Measurements from ENCODE around the gene ATP8A2.

Gene ATP8A2

DNA sequence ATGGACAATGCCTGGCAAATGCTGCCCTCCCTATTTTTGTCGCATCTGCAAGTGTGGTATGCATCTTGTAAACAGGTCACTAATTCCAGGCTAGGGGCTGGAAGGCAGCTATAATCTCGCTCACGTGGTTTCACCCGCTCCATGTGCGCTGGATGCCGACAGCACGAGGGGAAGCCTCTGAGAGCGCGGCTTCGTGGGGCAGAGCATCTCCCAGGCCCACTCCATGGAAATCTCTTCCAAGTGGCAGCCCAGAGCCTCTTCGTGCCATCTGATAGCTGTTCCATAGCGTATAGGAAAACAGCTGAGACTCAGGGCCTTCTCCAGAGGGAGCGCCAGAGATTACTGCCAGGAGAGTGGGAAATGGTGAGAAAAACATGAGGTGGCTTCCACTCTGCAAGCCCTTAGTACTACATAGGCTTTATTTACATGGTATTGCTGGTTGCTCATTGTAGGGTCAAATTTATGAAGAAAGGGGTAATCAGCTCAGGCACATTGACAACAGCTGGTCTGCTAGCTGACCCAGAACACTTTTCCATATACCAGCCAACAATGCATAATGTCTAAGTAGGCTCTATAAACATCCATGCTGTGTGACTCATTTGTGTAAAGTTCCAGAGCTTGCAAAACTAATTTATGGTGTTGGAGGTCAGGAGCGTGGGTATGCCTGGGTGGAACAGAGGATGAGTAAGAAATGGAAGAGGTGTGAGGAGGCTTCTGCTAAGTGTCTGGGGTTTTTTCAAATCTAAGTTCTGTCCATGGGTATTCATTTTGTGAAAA is 514.9 kb downstream of the ATP8A2 start:
- peak; percentile 44 for DNase-seq (ENCODE audit: low read depth)

GRCh38 chr13:25887962-25888655 is 516.3 kb downstream of the ATP8A2 start:
- no peak for DNase-seq (ENCODE audit: low read depth)

DNA sequence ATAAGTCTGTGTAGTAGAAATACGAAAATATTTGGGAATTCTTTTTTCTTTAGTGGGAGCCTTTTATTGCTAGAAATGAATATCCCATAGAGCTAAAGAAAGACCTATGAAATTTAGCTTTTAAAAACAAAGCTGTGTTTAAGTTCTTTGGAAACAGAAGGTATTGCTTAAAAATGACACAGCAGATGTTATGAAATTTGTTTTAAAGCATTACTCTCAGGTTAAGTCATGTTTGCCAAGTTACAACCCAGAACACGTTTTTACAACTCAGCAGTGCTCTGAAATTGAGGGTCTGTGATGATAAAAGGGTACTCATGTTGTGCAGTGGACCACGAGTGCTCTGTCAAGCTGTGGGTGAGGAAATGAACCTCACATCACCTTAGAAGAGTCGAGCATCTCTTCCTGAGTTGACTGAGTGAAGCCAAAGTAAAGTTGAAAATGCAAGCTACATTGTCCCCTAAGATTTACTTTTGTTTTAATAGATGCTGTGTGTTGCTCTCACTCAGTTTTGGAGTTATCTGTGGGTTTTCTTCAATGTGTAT is 519.0 kb downstream of the ATP8A2 start:
- no peak for DNase-seq (ENCODE audit: low read depth)

GRCh38 chr13:25898991-25899390 is 527.2 kb downstream of the ATP8A2 start:
- DNase-seq (ENCODE audit: low read depth): no peak

- no peak for DNase-seq (ENCODE audit: low read depth)
Observed at GRCh38 chr13:25899464-25899863, 527.7 kb downstream of the ATP8A2 start.

DNA sequence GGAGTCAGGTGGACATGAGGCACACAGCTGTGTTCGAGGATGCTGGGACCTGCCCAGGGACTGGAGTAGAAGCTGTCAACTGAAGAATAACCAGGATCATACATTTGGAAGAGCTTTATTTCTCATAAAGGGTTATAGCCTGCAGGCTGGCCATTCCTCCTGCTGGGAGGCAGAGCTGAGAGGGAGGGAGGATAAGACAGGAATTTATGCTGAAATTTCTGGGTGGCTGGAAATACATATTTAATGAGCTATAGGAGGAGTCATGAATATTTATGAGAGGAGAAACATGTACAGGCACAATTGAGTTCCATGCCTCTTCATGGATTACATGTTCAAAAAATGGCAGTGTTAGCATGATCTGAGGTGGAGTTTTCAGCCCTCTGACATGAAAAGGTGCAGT is 528.2 kb downstream of the ATP8A2 start:
- no peak for DNase-seq (ENCODE audit: low read depth)

- DNase-seq (ENCODE audit: low read depth): peak; percentile 48
Observed at GRCh38 chr13:25901460-25902376, 529.9 kb downstream of the ATP8A2 start.

DNA sequence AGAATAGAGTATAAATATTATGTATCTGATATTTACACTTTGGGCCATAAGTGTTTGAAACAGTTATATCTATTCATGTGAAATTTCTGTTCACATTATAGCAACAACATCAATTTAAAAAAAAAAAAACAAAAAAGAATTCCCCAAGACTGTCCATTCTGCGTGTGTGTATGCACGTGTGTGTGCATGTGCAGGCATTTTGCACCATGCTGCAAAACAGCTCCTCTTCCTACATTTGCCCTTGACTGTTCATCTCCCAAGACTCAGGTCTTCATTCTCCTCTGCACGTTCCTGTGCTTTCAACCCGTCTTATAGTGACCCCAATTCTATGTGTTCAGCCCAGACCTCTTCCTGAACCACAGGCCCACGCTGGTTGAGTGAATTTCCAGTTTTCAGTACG is 530.7 kb downstream of the ATP8A2 start:
- no peak for DNase-seq (ENCODE audit: low read depth)

DNA sequence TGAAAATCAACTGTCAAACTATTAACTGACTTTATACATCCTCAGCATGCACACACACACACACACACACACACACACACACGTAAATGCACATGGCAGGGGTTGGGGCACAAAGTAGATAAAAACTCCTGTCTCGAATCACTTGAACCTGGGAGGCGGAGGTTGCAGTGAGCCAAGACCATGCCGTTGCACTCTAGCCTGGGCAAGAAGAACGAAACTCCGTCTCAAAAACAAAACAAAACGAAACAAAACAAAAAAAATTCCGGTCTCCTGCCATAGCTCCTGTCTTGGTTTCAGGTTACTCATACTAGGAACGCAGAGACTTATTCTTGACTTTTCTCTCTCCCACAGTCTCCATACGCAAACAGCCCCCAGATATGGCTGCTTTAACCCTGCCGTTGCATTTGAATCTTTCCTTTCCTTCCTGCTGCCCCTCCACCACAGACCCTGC is 531.1 kb downstream of the ATP8A2 start:
- no peak for DNase-seq (ENCODE audit: low read depth)

- no peak for DNase-seq (ENCODE audit: low read depth)
Observed at GRCh38 chr13:25904830-25905229, 533.1 kb downstream of the ATP8A2 start.

DNA sequence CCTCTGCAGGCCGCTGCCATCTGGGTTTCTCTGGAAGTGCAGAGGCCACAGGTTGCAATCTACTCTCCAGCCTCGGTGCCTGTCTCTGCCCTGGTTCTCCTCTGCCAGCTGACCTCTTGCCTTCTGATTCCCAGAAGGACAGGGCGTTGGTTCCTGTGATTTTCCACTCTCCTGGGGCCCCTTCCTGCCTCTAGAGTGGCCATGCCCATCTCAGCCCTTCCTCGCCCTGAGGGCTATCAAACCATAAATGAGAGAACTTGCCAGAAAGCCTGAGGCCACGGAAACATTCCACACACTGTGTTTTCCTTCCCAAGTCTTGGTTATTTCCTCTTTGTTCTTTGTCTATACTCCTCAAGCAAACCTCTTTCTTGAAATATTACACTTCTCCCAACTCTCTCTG is 533.8 kb downstream of the ATP8A2 start:
- no peak for DNase-seq (ENCODE audit: low read depth)

DNA sequence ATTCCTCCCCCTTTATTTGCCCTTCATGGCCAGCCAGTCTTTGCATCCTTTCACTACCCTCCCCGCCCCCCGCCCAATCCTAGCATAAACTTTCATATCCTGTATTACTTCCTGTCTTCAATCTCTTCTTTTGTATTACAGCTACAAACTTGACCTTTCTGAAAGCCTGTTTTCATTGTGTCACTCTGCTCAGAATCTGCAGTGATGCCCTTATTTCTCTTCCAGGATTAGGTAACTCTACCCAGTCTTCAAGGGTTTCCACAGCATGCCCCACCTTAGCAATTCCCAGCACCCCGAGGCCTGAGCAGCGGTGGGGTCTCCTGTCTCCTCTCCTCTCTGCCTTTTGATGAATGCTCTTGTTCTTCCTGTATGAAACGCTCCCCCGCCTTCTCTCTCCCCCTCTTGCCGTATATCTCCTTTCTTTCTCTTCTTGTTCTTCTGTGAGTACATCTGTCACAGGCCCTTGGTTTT is 534.5 kb downstream of the ATP8A2 start:
- DNase-seq (ENCODE audit: low read depth): no peak

GRCh38 chr13:25908366-25908765 is 536.6 kb downstream of the ATP8A2 start:
- no peak for DNase-seq (ENCODE audit: low read depth)

- DNase-seq (ENCODE audit: low read depth): no peak
Observed at GRCh38 chr13:25910243-25910642, 538.5 kb downstream of the ATP8A2 start.

DNA sequence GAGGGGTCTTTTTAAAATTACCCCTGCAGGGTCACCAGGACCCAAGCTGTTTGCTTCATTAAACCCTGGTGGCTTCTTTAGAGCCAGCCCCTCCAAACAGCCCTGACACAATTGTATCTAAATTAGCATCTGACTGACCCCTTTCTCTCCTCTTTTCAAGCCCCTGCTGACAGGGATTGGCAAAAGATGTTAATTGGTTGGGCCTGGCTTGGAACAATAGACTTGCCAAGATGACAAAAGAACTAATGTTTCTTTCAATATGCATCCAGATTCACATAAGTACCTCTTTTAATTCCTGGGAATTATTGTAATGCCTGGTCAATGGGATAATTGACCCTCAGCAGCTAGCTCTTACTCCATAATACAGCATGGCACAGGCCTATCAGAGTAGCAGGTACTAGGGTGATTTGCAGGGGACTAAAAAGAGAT is 539.2 kb downstream of the ATP8A2 start:
- no peak for DNase-seq (ENCODE audit: low read depth)

- DNase-seq (ENCODE audit: low read depth): no peak
Observed at GRCh38 chr13:25912961-25913360, 541.2 kb downstream of the ATP8A2 start.

- DNase-seq (ENCODE audit: low read depth): no peak
Observed at GRCh38 chr13:25915840-25916518, 544.2 kb downstream of the ATP8A2 start.

- no peak for DNase-seq (ENCODE audit: low read depth)
Observed at GRCh38 chr13:25920277-25920676, 548.5 kb downstream of the ATP8A2 start.

DNA sequence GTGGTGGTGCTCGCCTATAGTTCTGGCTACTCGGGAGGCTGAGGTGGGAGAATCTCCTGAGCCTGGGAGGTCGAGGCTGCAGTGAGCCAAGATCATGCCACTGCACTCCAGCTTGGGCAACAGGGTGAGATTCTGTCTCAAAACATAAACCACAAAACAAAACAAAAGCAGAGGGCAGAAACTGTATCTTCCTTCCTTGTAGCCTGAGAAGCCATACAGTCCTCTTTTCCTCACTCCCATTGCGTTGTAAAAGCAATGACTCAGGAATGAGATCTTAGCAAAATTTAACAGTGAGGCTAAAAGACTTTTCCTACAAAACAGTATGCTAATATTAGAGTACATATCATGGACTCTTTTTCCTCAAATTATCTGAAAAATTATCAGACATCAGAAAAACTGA is 549.2 kb downstream of the ATP8A2 start:
- no peak for DNase-seq (ENCODE audit: low read depth)

DNA sequence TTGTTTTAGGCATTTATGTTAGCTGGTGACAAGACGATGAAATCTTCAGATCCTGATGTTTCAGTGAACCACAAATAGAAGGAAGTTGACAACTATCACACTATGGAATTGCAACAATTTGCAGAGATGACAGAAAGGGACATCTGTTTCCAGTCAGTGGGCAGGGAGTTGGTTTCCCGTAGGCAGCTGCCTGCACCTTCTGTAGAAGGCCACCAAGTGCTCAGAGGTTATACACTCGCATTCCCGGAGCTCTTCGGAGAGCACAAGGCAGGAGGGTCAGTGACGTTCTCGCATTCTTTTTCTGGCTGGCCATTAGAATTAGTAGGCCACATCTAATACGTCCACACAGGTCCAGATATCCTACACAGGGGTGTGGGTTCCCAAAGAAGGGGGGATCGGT is 550.6 kb downstream of the ATP8A2 start:
- DNase-seq (ENCODE audit: low read depth): no peak

Measured in stromal cell of bone marrow (primary cell).